ENCODE results near the gene CRISP3.

- no peak for TF ChIP-seq CTCF (conservative IDR thresholded peaks at IDR 0.05)
- TF ChIP-seq ZFX (IDR thresholded peaks at IDR 0.05), result no peak
These were observed 8.1 kb downstream of the CRISP3 start for GRCh38 chr6:49736017-49736508.
